ENCODE measurements around the gene NTF3. TPM values are rescaled to one million over a fixed set of nuclear protein-coding genes. Genes with fewer than 3 reads are reported as not detected.
A peak's percentile ranks its signal among the peaks of the same experiment; 100 is the strongest.

Gene NTF3
- total RNA-seq, 6 experiments from 2014 or later, result 5.2 to 9.5 (median 8.6) TPM

GRCh38 chr12:5489017-5489416 lies 57.1 kb downstream of the NTF3 start:
- peaks cover 44% of the 10 kb centered on the region for H3K4me1 Mint-ChIP-seq (ENCODE audit: low read depth)
- no peak for TF ChIP-seq CTCF (IDR thresholded peaks at IDR 0.05)
- H3K9me3 Mint-ChIP-seq, result no peaks in the 10 kb centered on the region
- peak overlapping the region; percentile 24; the same call in 1 of the 2 replicates for H3K4me3 Mint-ChIP-seq
- H3K27me3 Mint-ChIP-seq (ENCODE audit: insufficient read depth), result no peaks in the 10 kb centered on the region; the same call in 1 of the 2 replicates
- DNase-seq, result no peak
- H3K36me3 Mint-ChIP-seq (ENCODE audit: low read depth), result peaks cover 20% of the 10 kb centered on the region
- H3K27ac Mint-ChIP-seq, result peak overlapping the region; percentile 81

- peaks cover 49% of the 10 kb centered on the region for H3K4me1 Mint-ChIP-seq (ENCODE audit: low read depth)
- peaks cover 25% of the 10 kb centered on the region for H3K36me3 Mint-ChIP-seq (ENCODE audit: low read depth)
- no peak for TF ChIP-seq CTCF (IDR thresholded peaks at IDR 0.05)
- H3K4me3 Mint-ChIP-seq, result peak overlapping the region; percentile 5; the same call in 1 of the 2 replicates
- H3K9me3 Mint-ChIP-seq, result no peaks in the 10 kb centered on the region
- DNase-seq, result no peak
- no peaks in the 10 kb centered on the region; the same call in 1 of the 2 replicates for H3K27me3 Mint-ChIP-seq (ENCODE audit: insufficient read depth)
- peak overlapping the region; percentile 31 for H3K27ac Mint-ChIP-seq
Measured at GRCh38 chr12:5489760-5490406, 58.0 kb downstream of the NTF3 start.

DNA sequence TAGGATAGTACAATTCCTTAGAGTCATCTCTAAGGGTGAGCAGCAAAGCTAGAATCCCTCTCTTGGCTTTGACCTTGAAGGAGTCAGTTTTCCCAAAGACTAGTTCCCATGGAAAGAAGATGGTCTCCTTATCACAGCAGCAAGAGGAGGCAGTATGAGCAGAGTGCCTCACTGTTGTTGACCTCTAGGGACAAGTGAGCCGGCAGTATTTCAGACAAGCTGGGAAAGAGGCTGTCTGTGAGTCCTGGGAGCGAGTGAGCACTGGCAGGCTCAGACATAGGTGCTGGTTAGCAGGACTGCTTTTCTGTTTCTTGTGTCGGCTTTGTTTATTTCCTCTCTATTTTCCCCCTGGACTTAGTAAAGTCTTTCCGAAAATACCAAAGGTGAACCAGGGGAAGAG lies 60.7 kb downstream of the NTF3 start:
- Mint-ChIP-seq H3K27me3 (ENCODE audit: insufficient read depth) (no peaks in the 10 kb centered on the region; the same call in 1 of the 2 replicates), H3K9me3 (no peaks in the 10 kb centered on the region), H3K4me1 (ENCODE audit: low read depth) (peaks cover 61% of the 10 kb centered on the region), H3K27ac (no peak overlapping the region), H3K36me3 (ENCODE audit: low read depth) (peaks cover 20% of the 10 kb centered on the region), H3K4me3 (no peak overlapping the region)
- DNase-seq, result no peak
- TF ChIP-seq CTCF (IDR thresholded peaks at IDR 0.05), result no peak

- Mint-ChIP-seq H3K27ac (no peak overlapping the region), H3K4me3 (no peak overlapping the region), H3K9me3 (no peaks in the 10 kb centered on the region)
Measured at GRCh38 chr12:5493018-5493417, 61.1 kb downstream of the NTF3 start.

GRCh38 chr12:5494343-5494742 lies 62.4 kb downstream of the NTF3 start:
- Mint-ChIP-seq H3K4me1 (ENCODE audit: low read depth) (peaks cover 61% of the 10 kb centered on the region), H3K27me3 (ENCODE audit: insufficient read depth) (no peaks in the 10 kb centered on the region; the same call in 1 of the 2 replicates), H3K36me3 (ENCODE audit: low read depth) (peaks cover 20% of the 10 kb centered on the region), H3K27ac (no peak overlapping the region), H3K9me3 (no peaks in the 10 kb centered on the region), H3K4me3 (no peak overlapping the region)
- no peak for TF ChIP-seq CTCF (IDR thresholded peaks at IDR 0.05)
- DNase-seq, result no peak

More at GRCh38 chr12:5493018-5493417, 61.1 kb downstream of the NTF3 start:
- no peak for DNase-seq
- TF ChIP-seq CTCF (IDR thresholded peaks at IDR 0.05), result no peak
- Mint-ChIP-seq H3K4me1 (ENCODE audit: low read depth) (peaks cover 61% of the 10 kb centered on the region), H3K27me3 (ENCODE audit: insufficient read depth) (no peaks in the 10 kb centered on the region; the same call in 1 of the 2 replicates), H3K36me3 (ENCODE audit: low read depth) (peaks cover 20% of the 10 kb centered on the region)

All from HFFc6 (cell line).